Osteocyte (in vitro differentiated cells): ENCODE data around the gene FAM149B1. TPM values are rescaled to one million over a fixed set of nuclear protein-coding genes. Genes with fewer than 3 reads are reported as not detected.
A peak's percentile ranks its signal among the peaks of the same experiment; 100 is the strongest.

Source experiments
- DNase-seq: peaks from one replicate; pipeline ENCODE4 v3.0.0; 2021; ENCODE audit warnings: mixed read lengths; ENCODE audit not compliant: unreplicated experiment; ENCODE audit errors: extremely low spot score
- H3K27ac Mint-ChIP-seq: one replicate; pipeline ENCODE4 v1.8.0; 2021; ENCODE audit warnings: mild to moderate bottlenecking, mixed read lengths; ENCODE audit not compliant: unreplicated experiment
- H3K27me3 Mint-ChIP-seq: one replicate; pipeline ENCODE4 v1.8.0; 2021; ENCODE audit warnings: mixed read lengths; ENCODE audit not compliant: unreplicated experiment
- H3K36me3 Mint-ChIP-seq: one replicate; pipeline ENCODE4 v1.8.0; 2021; ENCODE audit warnings: mixed read lengths; ENCODE audit not compliant: unreplicated experiment
- H3K4me1 Mint-ChIP-seq: one replicate; pipeline ENCODE4 v1.8.0; 2021; ENCODE audit warnings: mixed read lengths; ENCODE audit not compliant: unreplicated experiment
- H3K4me3 Mint-ChIP-seq: one replicate; pipeline ENCODE4 v1.8.0; 2021; ENCODE audit warnings: mild to moderate bottlenecking, moderate library complexity, mixed read lengths; ENCODE audit not compliant: unreplicated experiment
- H3K9me3 Mint-ChIP-seq: one replicate; pipeline ENCODE4 v1.8.0; 2021; ENCODE audit warnings: mixed read lengths; ENCODE audit not compliant: unreplicated experiment
- CTCF ChIP-seq: fragments of 200-600 bp; sonication (generic); IDR thresholded peaks from 2 replicates; pipeline ENCODE4 v1.5.0; 2021; ENCODE audit warnings: antibody characterized with exemption, mild to moderate bottlenecking, moderate library complexity
- total RNA-seq: library from RNA; stranded (reverse); gene quantifications from 2 replicates; pipeline ENCODE4 v1.2.1, GENCODE V29; 2021

The FAM149B1 gene
- total RNA-seq, 1 donor from 2014 or later: 21.4 TPM

GRCh38 chr10:73218431-73219191 lies 50.7 kb downstream of the FAM149B1 start:
- peak; percentile 42 for TF ChIP-seq CTCF
- DNase-seq: no peak
- no peaks in the 10 kb centered on the region for H3K27me3 Mint-ChIP-seq
- peaks cover 41% of the 10 kb centered on the region for H3K36me3 Mint-ChIP-seq
- no peak overlapping the region for H3K4me3 Mint-ChIP-seq
- H3K27ac Mint-ChIP-seq: no peak overlapping the region
- H3K4me1 Mint-ChIP-seq: peaks cover 2% of the 10 kb centered on the region
- no peaks in the 10 kb centered on the region for H3K9me3 Mint-ChIP-seq

GRCh38 chr10:73219384-73219783 lies 51.5 kb downstream of the FAM149B1 start:
- Mint-ChIP-seq H3K27ac (no peak overlapping the region), H3K27me3 (no peaks in the 10 kb centered on the region), H3K36me3 (peaks cover 37% of the 10 kb centered on the region), H3K4me3 (no peak overlapping the region), H3K9me3 (no peaks in the 10 kb centered on the region), H3K4me1 (peaks cover 2% of the 10 kb centered on the region)
- no peak for DNase-seq
- no peak for TF ChIP-seq CTCF

DNA sequence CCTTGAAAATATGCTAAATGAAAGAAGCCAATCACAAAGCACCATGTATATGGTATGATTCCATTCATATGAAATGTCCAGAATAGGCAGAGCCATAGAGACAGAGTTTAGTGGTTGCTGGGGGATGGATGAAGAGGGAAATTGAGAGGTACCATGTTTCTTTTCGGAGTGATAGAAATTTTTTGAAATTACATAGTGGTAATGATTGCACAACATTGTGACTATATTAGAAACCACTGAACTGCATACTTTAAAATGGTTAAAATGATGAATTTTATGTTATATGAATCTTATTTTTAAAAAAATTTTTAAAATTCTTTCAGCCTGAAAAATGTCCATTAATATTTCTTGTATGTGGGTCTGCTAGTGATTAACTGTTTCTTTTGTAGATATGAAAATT lies 53.1 kb downstream of the FAM149B1 start:
- DNase-seq: no peak
- Mint-ChIP-seq H3K27ac (no peak overlapping the region), H3K4me1 (peaks cover 2% of the 10 kb centered on the region), H3K27me3 (no peaks in the 10 kb centered on the region), H3K36me3 (peaks cover 31% of the 10 kb centered on the region), H3K4me3 (no peak overlapping the region), H3K9me3 (no peaks in the 10 kb centered on the region)
- no peak for TF ChIP-seq CTCF

DNA sequence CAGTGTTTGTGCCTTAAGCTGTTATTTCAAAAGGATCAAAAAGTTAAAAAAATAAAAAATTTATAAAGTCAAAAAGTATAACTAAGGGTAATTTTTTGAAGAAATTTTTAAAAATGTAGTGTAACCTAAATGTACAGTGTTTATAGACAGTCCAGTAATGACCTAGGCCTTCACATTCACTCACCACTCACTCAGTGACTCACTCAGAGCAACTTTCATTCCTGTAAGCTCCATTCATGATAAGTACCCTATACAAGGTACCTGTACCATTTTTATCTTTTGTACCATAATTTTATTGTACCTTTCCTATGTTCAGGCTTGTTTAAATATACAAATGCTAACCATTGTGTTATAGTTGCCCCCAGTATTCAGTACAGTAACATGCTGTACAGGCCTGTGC lies 57.6 kb downstream of the FAM149B1 start:
- peaks cover 21% of the 10 kb centered on the region for H3K36me3 Mint-ChIP-seq
- no peaks in the 10 kb centered on the region for H3K27me3 Mint-ChIP-seq

DNA sequence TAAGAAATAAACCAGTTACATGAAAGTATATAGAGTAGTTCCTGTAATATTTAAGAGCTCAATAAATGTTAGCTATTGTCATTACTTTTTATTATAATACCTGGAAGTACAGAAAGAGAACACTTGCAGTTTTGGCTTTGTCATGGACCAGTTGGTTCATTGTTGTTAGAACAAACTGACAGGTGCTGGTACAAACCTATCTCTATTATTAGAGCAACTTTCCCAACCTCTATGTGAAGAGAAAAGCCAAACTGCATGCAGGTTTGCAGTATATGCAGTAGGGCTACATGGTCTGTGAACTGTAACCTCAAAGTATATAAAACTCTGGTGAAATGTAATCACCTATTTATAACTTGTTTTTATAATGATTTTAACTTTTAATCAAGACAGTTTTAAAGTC lies 58.7 kb downstream of the FAM149B1 start:
- peaks cover 28% of the 10 kb centered on the region for H3K36me3 Mint-ChIP-seq
- TF ChIP-seq CTCF: no peak
- no peak for DNase-seq
- no peak overlapping the region for H3K4me3 Mint-ChIP-seq
- H3K9me3 Mint-ChIP-seq: no peaks in the 10 kb centered on the region
- H3K4me1 Mint-ChIP-seq: no peaks in the 10 kb centered on the region
- H3K27me3 Mint-ChIP-seq: no peaks in the 10 kb centered on the region
- H3K27ac Mint-ChIP-seq: no peak overlapping the region

More for the DNA sequence above, 57.6 kb downstream of the FAM149B1 start:
- Mint-ChIP-seq H3K4me1 (no peaks in the 10 kb centered on the region), H3K4me3 (no peak overlapping the region), H3K27ac (no peak overlapping the region), H3K9me3 (no peaks in the 10 kb centered on the region)
- TF ChIP-seq CTCF: no peak
- DNase-seq: no peak
